NCI-H2107 treated with DMSO at 0.1 percent for 48 hours (cell line): Measurements from ENCODE around the gene BCL2.

Experiments used
- DNase-seq: peaks from one replicate; lab custom pipeline; 2025; ENCODE audit not compliant: unreplicated experiment; lab: John Stamatoyannopoulos, UW

Gene BCL2

DNA sequence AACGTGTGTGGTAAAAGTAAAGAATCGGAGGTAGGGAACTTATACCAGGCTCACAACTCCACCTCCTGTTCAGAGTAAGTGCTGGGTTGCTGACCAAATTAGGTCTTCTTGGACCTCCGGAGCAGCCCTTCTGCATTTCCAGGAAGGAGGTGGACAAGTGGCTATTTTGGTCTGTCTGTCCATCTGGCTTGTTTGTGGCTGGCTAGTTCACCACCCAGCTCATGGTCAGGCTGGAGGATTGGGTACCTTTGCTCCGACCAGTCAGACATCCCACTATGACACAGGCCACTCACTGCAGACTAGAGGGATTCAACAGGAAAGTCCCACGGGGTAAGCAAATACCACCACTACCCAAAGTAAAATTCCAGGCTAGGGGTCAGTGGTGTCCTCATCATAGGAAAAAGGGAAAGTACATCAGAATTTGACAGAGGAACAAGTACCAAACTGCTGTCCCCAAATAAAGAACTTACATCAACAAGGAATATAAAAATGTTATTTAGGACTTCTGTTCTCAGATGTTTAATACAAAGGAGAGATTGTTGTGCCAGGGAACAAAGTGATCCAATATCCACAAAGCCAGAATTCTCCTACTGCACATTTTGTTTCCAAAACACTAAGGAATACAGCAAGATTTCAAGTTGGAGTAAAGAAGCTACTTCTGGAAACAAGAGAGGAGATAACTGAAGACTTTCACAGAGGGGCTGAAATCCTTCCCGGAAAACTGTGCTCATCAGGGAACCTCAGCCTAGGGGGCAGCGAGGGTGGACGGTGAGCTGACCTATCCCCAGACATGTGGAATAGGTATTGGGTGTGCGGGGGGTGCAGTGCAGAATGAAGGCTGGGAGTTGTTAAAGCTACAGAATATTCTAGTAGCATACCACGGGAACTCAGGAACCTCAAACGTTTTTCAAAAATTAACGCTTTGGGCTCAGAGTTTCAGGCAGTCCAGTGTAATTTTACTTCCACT lies 56.9 kb downstream of the BCL2 start:
- DNase-seq: no peak

DNA sequence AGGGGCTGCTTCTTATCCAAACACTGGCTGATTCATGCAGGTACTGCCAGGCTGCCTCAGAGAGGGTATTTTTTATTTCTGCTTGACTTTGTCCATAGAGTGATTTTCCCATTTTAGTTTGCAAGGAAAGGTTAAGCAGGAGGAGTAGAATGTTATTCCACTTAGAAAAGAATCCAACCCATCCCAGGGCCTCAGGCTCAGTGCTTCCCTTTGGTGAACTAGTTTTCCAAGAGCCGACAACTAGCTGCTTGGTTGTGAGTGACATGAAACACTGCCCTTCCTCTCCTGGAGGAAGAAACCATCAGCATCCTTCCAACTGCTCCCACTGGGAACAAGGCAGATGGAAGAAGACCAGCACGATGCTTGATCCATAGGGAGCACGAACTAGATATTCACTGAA lies 58.5 kb downstream of the BCL2 start:
- no peak for DNase-seq

DNA sequence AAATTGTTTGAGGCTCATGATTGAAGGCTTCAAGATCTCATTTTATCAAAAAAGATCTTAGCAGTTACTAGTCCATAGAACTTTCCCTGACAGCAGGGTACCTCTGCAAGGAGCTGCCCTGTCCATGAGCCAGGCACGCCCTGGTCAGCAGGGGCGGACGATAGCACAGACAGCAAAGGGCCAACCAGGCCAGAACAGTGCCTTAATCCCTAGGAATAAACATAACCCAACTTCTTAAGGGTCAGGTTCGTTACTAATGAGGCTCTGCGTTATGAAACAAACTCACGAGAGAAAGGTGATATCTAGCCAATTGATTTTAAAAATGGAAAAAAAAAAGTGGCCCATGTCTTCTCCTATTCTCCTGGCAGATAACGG lies 59.2 kb downstream of the BCL2 start:
- DNase-seq: no peak

DNA sequence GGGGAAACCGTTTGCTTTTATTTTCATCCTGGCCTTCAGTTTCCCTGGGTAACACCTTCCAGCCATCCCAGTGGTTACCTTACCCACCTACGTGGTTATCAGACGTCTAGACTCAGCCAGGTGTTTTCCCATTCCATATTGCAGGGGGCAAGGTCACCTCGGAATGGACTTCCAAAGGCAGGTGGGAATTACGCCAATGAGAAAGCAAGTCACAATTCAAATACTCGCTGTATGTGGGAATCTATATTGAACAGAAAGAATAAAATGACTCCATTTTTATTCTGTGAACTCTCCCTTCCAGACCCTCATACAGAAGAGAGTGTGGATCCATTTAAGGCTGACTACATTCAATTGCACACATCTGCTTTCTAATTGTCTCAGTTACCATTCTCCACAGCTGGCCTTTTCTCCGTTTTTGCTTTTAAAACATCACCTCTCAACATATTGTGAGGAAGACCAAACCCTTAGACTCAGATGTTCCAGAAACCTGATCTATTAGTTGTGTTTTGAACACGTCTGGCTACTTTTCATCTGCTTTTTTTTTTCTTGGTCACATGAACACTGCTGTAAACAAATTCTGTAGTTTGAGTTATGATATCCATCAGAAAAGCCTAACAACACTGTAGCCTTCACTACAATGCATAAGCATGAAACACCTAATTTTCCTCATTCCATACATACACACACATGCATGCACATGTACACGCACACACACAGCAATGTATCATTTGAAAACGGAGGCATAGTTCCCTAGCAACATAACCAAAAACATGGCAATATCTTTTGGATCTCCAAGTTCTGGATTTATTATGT lies 59.8 kb downstream of the BCL2 start:
- peak; percentile 81 for DNase-seq

DNA sequence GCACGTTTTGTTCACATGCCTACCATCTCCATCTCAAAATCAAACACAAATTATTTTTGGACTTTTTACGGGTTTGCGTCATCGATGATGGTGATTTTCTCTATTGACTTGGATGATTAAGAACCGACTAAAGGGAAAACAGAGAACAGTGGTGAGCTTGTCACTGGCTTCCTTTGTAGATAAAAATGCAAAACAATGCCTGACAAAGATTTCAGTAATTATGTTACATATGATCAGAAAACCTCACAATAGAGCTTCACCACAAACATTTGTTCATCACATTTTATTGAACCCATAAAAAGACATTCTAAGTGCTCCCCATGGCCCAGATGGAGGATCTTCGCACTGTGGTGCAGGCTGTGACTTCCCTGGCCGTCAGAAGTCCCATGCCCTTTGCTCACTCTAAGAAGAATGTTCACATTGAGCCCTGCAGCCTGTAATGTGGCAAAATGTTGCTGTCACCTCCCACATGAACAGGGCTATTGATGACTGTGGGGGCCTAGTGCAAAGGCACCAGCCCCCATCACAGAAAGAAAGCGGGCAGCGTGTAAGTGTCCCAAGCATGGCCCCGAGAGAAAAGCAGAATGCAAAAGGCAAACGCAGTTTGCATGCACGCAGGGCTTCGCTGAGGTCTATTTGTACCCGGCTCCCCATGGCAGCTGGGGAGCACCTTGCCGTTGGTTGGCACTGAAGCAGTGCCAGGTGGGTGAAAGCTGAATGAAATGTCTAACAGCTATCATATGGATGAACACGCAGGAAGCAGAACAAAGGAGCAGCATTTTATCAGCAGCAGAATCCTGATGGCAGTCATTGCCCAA lies 60.6 kb downstream of the BCL2 start:
- DNase-seq: peak; percentile 91

- no peak for DNase-seq
These were observed 62.1 kb downstream of the BCL2 start for GRCh38 chr18:63257453-63257852.

- DNase-seq: no peak
These were observed 64.1 kb downstream of the BCL2 start for GRCh38 chr18:63255435-63255834.

DNA sequence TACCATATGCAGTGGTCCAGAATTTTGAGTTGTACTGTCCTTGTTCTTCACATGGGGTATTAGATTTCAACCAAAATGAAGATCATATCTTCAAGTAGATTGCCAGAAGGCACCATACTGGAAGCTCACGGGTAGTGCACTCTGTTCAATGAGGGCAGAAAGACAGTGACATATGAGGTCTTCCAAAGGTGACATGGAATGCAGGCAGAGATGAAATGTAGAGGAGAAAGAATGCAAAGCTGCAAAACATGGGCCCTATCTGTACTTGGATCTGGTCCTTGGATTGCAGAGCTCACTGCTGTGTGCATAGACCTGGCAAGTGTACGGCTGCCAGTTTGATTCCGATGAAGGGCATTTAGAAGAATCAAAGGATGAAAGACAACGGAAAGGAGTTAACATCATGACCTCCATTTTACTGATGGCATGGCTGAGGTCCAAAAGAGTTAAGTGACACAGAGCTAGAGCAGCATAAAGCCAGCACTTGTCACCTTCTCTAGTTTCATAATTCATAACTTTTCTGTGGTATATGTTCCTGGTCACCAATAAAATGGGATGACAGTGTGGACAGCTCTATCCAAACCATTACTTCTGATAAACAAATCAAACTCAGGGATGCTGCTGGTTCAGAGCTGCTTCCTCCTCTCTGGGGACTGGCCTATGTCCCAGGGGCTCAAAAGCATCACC lies 64.7 kb downstream of the BCL2 start:
- no peak for DNase-seq

DNA sequence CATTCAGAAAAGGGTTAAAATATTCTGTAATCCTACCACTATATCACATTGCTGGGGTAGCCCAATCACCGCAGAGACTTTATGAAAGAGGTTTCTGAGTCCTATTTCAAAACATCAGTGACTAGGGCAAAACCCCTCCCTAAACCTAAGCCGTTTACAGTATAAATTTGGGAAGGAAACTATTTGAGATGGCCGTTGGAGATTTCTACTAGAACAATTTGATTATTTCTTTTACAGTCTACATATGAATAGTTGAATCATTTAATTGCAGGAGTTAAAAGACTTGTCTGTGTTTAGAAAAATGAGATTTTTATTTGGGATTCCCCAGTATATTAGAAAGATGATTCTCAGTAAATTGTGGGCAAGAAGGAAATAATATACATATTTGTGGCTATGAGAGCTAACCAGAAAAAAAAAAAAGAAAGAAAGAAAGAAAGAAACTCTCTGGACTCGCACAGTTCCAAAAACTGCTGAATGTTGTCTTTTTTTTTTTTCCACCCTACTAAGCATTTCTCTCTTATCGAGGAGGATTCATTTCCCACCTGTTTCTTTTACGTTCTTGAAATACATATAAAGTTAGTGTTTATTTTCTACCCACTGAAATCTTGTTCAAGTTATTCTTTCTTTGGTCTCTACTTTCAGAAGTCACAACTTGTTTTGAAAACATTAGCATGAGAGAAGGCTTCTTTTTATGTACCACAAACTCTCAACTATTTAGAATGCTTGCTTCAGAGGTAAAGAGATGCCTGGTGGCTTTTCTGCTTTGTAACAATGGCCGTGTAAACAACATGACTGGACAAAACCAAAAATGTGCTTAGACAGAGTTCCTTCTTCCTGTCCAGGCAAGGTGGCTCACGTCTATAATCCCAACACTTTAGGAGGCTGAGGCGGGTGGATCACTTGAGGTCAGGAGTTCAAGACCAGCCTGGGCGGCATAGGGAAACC lies 65.9 kb downstream of the BCL2 start:
- no peak for DNase-seq

DNA sequence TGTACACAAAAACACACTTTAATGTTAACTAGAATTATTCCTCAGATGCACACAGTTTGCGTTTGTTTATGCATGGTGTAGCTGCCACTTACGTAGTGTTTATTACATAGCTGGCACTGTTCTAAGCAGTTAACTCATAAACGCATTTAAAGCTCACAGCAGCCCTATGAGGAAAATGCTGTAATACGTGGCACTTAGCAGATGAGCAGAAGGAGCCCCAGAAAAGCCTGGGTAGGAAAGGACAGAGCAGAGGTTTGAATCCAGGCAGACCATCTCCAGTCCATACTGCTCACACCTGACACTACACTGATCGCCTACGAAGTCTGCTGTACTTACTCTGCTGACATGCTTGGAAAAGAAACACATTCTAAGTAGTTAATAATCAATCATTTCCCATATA lies 66.6 kb downstream of the BCL2 start:
- DNase-seq: no peak

DNA sequence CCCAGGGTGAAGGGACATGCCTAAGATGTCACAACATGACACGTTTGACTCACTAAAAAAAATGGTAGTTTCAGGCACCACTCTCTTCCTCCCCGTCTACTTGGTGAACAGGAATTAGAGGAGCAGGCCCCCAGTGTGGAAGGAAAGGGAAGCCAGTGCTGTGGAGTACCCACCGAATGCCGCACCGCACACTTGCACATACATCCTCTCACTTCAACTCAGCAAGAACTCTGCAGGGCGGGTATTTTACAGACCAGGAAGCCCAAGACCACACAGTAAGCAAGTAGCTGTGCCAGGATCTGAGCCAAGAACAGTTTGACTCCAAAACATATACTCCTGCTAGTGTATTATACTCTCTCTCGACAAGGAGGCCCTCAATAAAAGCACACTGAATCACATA lies 69.8 kb downstream of the BCL2 start:
- DNase-seq: no peak

- DNase-seq: no peak
These were observed 71.6 kb downstream of the BCL2 start for GRCh38 chr18:63247926-63248325.

GRCh38 chr18:63247506-63247905 lies 72.1 kb downstream of the BCL2 start:
- no peak for DNase-seq

- no peak for DNase-seq
These were observed 74.0 kb downstream of the BCL2 start for GRCh38 chr18:63245600-63245999.

DNA sequence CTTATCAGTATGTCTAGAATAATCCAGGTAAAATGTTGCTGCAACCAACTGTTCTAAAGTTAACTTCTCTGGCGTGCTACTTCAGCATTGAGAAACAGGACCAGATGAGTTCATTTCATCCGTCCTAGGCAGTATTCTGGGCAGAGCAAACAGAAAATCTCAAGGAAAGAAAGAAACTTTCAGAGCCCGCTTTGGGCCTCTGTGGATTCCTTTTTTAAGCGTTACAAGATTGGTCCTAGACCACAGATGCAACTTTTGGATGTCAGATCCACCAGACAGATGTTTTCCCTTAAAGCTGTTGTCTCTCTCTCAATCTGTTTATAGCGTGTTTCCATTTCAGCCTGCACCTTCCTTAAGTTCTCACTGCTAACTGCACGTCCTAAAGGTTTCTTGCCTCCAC lies 75.0 kb downstream of the BCL2 start:
- DNase-seq: no peak

DNA sequence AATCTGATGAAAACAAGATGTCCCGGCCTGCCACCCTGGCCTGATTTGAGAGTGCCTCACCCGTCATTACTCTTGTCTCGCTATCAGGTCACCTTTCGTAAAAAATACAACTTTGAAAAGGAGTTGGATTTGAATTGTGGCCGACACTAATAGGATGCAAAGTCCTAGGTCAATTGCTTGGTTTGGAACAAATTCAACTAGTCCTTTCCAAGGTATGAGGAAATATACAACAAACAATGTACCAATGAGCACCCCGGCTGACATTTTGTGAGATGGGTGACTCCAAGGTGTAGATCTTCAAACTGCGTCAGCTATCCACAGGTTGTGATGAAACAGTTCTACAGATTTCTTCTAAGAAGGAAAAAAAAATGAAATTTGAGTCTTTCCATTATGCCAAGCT lies 77.8 kb downstream of the BCL2 start:
- no peak for DNase-seq

DNA sequence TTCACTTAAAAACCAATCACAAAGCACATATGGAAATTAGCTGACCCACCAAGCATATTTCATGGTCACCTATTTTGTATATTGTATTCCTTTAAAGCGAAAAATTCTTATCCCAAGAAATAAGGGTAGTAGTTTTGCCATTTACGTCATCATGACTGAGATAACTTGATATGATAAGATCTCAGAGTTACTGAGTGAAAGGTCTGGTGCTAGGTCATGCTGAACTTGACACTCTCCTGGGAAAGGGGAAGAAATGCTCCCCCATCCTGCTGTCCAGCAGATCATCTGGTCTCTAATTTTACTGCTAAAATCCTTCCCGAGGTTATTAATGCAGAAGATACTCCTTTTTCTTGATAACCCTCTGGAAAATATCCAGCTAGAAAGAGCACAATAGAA lies 78.3 kb downstream of the BCL2 start:
- DNase-seq: no peak

DNA sequence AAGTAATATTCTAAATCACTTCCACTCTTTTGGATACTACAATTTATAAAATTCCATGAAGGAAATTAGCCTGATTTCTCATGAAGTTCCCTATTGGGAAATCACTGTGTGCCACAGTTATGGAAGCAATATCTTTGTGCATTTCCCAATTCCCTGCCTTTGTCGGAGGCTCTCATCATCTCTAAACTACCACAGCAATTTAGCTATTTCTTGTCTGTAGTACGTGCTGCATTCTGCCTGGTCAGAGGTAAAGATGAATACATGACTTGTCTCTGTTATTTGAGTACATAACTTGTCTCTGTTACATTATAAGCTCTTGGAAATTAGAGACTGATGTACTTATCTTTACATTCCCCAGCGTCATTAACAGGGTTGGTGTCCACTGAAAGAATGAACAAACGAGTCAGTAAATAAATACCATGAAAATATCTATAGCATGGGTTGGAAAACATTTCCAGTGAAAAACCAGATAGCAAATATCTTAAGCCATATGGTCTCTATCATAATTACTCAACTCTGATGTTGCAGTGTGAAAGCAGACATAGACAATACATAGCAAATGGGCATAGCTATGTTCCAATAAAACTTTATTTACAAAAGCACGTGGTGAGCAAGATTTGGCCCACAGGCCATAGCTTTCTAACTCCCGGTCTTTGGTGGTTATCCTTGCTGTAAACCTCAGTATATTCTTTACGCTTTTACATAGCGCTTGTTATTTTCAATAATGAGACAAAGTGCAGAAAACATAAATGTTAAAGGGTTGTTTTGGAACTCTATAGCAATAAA lies 78.8 kb downstream of the BCL2 start:
- DNase-seq: no peak

DNA sequence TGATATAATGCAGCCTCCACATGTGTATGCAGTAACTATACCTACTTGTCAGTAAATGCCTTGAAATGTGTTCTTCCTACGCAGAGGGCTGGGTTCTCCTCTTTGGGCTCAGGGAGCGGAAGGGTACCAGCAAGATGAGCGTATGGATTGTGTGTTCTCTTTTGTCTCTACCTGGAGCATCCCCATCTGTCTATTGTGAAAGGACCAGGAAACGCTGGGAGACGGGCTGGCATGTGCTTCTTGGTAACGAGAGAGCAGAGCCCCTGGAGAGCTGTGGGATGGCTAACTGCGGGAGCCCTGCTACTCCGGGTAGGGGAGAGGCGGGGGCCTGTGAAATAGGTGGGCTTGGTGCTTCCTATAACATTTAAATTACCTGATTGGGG lies 80.9 kb downstream of the BCL2 start:
- peak; percentile 91 for DNase-seq
